GM10248 (cell line): Measurements from ENCODE around the gene RFX8.

ENCODE experiments used
- CTCF ChIA-PET: fragments of 300-600 bp; sonication (Branson Sonifier 250); formaldehyde crosslinking; extraction: SDS; loops from one replicate; lab custom pipeline; 2021; ENCODE audit warnings: antibody characterized with exemption; lab: Yijun Ruan, JAX
- POLR2A ChIA-PET: fragments of 350-650 bp; sonication (Branson Sonifier 250); formaldehyde crosslinking; extraction: SDS; loops from one replicate; lab custom pipeline; 2020; ENCODE audit warnings: antibody characterized with exemption; lab: Yijun Ruan, JAX
- DNase-seq: peaks from one replicate; pipeline ENCODE4 v3.0.0; 2012; ENCODE audit errors: extremely low spot score
- TF ChIP-seq, protein P1 (sequence below): IDR thresholded peaks from 2 replicates; pipeline ENCODE4 v1.5.1; 2012; ENCODE audit warnings: mild to moderate bottlenecking, low read depth; ENCODE audit errors: extremely low read depth, missing control alignments, control extremely low read depth

Gene RFX8

GRCh38 chr2:101479328-101479727, 4.4 kb upstream of the RFX8 start:
- TF ChIP-seq, protein P1, sequence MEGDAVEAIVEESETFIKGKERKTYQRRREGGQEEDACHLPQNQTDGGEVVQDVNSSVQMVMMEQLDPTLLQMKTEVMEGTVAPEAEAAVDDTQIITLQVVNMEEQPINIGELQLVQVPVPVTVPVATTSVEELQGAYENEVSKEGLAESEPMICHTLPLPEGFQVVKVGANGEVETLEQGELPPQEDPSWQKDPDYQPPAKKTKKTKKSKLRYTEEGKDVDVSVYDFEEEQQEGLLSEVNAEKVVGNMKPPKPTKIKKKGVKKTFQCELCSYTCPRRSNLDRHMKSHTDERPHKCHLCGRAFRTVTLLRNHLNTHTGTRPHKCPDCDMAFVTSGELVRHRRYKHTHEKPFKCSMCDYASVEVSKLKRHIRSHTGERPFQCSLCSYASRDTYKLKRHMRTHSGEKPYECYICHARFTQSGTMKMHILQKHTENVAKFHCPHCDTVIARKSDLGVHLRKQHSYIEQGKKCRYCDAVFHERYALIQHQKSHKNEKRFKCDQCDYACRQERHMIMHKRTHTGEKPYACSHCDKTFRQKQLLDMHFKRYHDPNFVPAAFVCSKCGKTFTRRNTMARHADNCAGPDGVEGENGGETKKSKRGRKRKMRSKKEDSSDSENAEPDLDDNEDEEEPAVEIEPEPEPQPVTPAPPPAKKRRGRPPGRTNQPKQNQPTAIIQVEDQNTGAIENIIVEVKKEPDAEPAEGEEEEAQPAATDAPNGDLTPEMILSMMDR, result no peak
- ChIA-PET CTCF (no interaction called here), POLR2A (no interaction called here)
- no peak for DNase-seq

GRCh38 chr2:101478181-101479001, 3.5 kb upstream of the RFX8 start:
- no peak for DNase-seq
- ChIA-PET POLR2A (no interaction called here), CTCF (interaction anchor here (0.8 kb wide), 1 partner anchor 10 kb away, joined by 3 read pairs; no protein-coding TSS in a partner anchor)
- TF ChIP-seq, protein P1, result no peak

- POLR2A ChIA-PET, result no interaction called here
- DNase-seq, result no peak
- TF ChIP-seq, protein P1, result no peak
- CTCF ChIA-PET, result interaction anchor here (0.8 kb wide), 1 partner anchor 10 kb away, joined by 3 read pairs; no protein-coding TSS in a partner anchor
Measured at GRCh38 chr2:101477556-101477955, 2.6 kb upstream of the RFX8 start.

- TF ChIP-seq, protein P1, result no peak
- POLR2A ChIA-PET, result no interaction called here
Measured at GRCh38 chr2:101476605-101477208, 1.8 kb upstream of the RFX8 start.

DNA sequence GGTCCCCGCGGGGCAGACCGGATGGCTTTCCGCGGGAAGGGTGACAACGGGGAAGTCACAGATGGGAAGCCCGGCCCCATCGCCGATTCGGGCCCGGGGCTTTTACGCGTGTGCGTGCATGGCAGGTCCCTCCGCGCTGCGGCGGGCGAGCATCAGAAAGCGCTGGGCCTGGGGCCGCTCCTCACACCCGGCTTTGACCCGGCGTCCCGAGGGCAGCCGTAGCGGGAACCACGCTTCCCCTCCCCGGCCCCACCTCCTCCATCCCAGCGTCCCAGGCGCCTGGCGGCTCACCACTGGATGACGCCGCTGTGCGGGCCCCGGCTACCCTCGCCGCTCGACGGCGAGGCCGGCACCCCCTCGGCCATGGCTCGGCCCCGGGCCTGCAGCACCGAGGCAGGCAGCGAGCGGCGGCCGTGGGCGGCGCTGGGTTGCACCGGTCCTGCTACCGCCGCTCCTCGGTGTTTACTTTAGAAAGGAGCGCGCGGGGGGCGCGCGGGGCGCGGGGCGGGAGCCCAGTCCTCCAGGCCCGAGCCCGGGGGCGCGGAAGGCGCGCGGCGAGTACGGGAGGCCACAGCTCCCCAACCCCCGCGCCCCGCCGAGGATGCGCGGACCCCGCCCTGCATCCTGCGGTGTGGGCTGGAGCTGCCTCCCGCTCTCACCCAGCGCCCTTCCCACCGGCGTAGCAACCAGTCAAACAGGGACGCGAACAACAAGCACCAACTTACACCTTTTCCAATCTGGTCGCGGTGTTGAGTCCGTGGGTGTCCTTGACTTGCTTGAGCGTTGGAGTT, 806 bp downstream of the RFX8 start:
- ChIA-PET CTCF (no interaction called here), POLR2A (no interaction called here)
- TF ChIP-seq, protein P1, result no peak
- no peak for DNase-seq

More at GRCh38 chr2:101476605-101477208, 1.8 kb upstream of the RFX8 start:
- DNase-seq, result no peak
- CTCF ChIA-PET, result no interaction called here

DNA sequence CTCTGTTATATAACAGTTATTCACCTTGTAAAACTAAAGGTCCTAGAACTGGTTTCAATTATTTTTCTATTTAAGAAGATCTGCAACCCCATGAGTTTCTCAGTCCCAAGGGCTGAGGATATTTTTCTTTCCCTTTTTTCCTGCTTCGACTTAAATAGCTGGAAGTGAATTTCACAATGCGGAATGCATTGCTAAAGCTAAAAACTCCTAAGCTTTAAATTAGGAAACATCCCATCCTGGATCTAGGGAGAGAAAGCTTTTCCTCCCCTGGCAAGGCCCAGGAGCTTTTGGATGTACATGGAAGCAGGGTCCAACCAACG, 1.4 kb downstream of the RFX8 start:
- TF ChIP-seq, protein P1, result no peak
- DNase-seq, result no peak
- ChIA-PET CTCF (no interaction called here), POLR2A (no interaction called here)
